Duodenal mucosa (tissue), 2 donors: Measurements from ENCODE around the gene NDUFA11.
"Not testable (repeated sequence)": the region's sequence is repeated elsewhere in the genome, so short reads cannot be mapped to it uniquely, and the experiment has no call there.

ENCODE experiments used
- H3K27ac ChIP-seq: one replicate; pipeline ENCODE4 v1.7.0; 2013; ENCODE audit warnings: low read depth, low read length
- H3K27me3 ChIP-seq, 2 donors: one replicate each; pipeline ENCODE4 v1.7.0; 2013; ENCODE audit warnings: low read length in 2 of 2, control low read depth in 1 of 2; ENCODE audit not compliant: insufficient read depth in 2 of 2, control insufficient read depth in 1 of 2
- H3K36me3 ChIP-seq, 2 donors: one replicate each; pipeline ENCODE4 v1.7.0; 2013; ENCODE audit warnings: low read length in 2 of 2, control low read depth in 1 of 2; ENCODE audit not compliant: insufficient read depth in 2 of 2, control insufficient read depth in 1 of 2
- H3K4me1 ChIP-seq, 2 donors: one replicate each; pipeline ENCODE4 v1.7.0; 2013; ENCODE audit warnings: low read length in 2 of 2, control low read depth in 1 of 2; ENCODE audit not compliant: insufficient read depth in 2 of 2, control insufficient read depth in 1 of 2
- H3K4me3 ChIP-seq, 2 donors: one replicate each; pipeline ENCODE4 v1.7.0; 2013; ENCODE audit warnings: low read length in 2 of 2, low read depth in 1 of 2
- H3K9ac ChIP-seq, 2 donors: one replicate each; pipeline ENCODE4 v1.7.0; 2013; ENCODE audit warnings: low read length in 2 of 2, low read depth in 1 of 2
- H3K9me3 ChIP-seq, 2 donors: one replicate each; pipeline ENCODE4 v1.7.0; 2013; ENCODE audit warnings: low read length in 2 of 2, control low read depth in 1 of 2; ENCODE audit not compliant: control insufficient read depth in 1 of 2

The NDUFA11 gene

GRCh38 chr19:5877427-5877826 is 26.2 kb downstream of the NDUFA11 start:
- no peak overlapping the region for H3K9ac ChIP-seq
- H3K4me3 ChIP-seq = no peak overlapping the region
- H3K36me3 ChIP-seq = no peaks in the 10 kb centered on the region
- H3K27ac ChIP-seq = no peak overlapping the region
- peaks cover 0 to 8% of the 10 kb centered on the region in 2 donors for H3K27me3 ChIP-seq
- peaks cover 0 to 10% of the 10 kb centered on the region in 2 donors for H3K4me1 ChIP-seq
- H3K9me3 ChIP-seq = no peaks in the 10 kb centered on the region

- H3K4me3 ChIP-seq, H3K9ac ChIP-seq, H3K27ac ChIP-seq, H3K4me1 ChIP-seq, H3K27me3 ChIP-seq, H3K36me3 ChIP-seq, H3K9me3 ChIP-seq: not testable (repeated sequence)
Observed at GRCh38 chr19:5874496-5874895, 29.1 kb downstream of the NDUFA11 start.

- no peaks in the 10 kb centered on the region for H3K36me3 ChIP-seq
- no peaks in the 10 kb centered on the region for H3K27me3 ChIP-seq
- H3K4me3 ChIP-seq = no peak overlapping the region
- no peaks in the 10 kb centered on the region for H3K9me3 ChIP-seq
- no peak overlapping the region for H3K9ac ChIP-seq
- H3K27ac ChIP-seq = no peak overlapping the region
- peaks cover 0 to 4% of the 10 kb centered on the region in 2 donors for H3K4me1 ChIP-seq
Observed at GRCh38 chr19:5873617-5874199, 29.9 kb downstream of the NDUFA11 start.

- Histone ChIP-seq H3K4me1 (peaks cover 0 to 4% of the 10 kb centered on the region in 2 donors), H3K27me3 (no peaks in the 10 kb centered on the region), H3K9ac (no peak overlapping the region), H3K36me3 (no peaks in the 10 kb centered on the region), H3K27ac (no peak overlapping the region), H3K9me3 (no peaks in the 10 kb centered on the region), H3K4me3 (no peak overlapping the region)
Observed at GRCh38 chr19:5870986-5871394, 32.6 kb downstream of the NDUFA11 start.

- no peaks in the 10 kb centered on the region for H3K27me3 ChIP-seq
- no peak overlapping the region for H3K4me3 ChIP-seq
Observed at GRCh38 chr19:5867201-5868136, 36.1 kb downstream of the NDUFA11 start.

GRCh38 chr19:5865772-5866171 is 37.8 kb downstream of the NDUFA11 start:
- Histone ChIP-seq H3K27me3 (no peaks in the 10 kb centered on the region), H3K27ac (no peak overlapping the region), H3K36me3 (no peaks in the 10 kb centered on the region), H3K9me3 (no peaks in the 10 kb centered on the region), H3K9ac (no peak overlapping the region), H3K4me3 (no peak overlapping the region), H3K4me1 (peaks cover 0 to 6% of the 10 kb centered on the region in 2 donors)

More at GRCh38 chr19:5867201-5868136, 36.1 kb downstream of the NDUFA11 start:
- H3K27ac ChIP-seq = no peak overlapping the region
- no peaks in the 10 kb centered on the region for H3K9me3 ChIP-seq
- no peak overlapping the region for H3K9ac ChIP-seq
- no peaks in the 10 kb centered on the region for H3K4me1 ChIP-seq
- H3K36me3 ChIP-seq = no peaks in the 10 kb centered on the region

- Histone ChIP-seq H3K4me3 (no peak overlapping the region), H3K4me1 (peaks cover 0 to 6% of the 10 kb centered on the region in 2 donors), H3K9me3 (no peaks in the 10 kb centered on the region), H3K9ac (no peak overlapping the region), H3K27me3 (no peaks in the 10 kb centered on the region), H3K36me3 (no peaks in the 10 kb centered on the region), H3K27ac (no peak overlapping the region)
Observed at GRCh38 chr19:5864725-5865486, 38.7 kb downstream of the NDUFA11 start.

- H3K9ac ChIP-seq = no peak overlapping the region
- no peaks in the 10 kb centered on the region for H3K27me3 ChIP-seq
- H3K4me3 ChIP-seq = no peak overlapping the region
- peaks cover 0 to 6% of the 10 kb centered on the region in 2 donors for H3K4me1 ChIP-seq
- no peaks in the 10 kb centered on the region for H3K36me3 ChIP-seq
- H3K27ac ChIP-seq = no peak overlapping the region
- no peaks in the 10 kb centered on the region for H3K9me3 ChIP-seq
Observed at GRCh38 chr19:5864013-5864720, 39.4 kb downstream of the NDUFA11 start.

GRCh38 chr19:5863030-5863665 is 40.4 kb downstream of the NDUFA11 start:
- no peak overlapping the region for H3K9ac ChIP-seq
- H3K27me3 ChIP-seq = no peaks in the 10 kb centered on the region
- no peak overlapping the region for H3K27ac ChIP-seq
- no peaks in the 10 kb centered on the region for H3K36me3 ChIP-seq
- H3K4me3 ChIP-seq = no peak overlapping the region
- H3K9me3 ChIP-seq = no peaks in the 10 kb centered on the region
- peaks cover 0 to 6% of the 10 kb centered on the region in 2 donors for H3K4me1 ChIP-seq
